ENCODE measurements around the gene POMT1.

DNA sequence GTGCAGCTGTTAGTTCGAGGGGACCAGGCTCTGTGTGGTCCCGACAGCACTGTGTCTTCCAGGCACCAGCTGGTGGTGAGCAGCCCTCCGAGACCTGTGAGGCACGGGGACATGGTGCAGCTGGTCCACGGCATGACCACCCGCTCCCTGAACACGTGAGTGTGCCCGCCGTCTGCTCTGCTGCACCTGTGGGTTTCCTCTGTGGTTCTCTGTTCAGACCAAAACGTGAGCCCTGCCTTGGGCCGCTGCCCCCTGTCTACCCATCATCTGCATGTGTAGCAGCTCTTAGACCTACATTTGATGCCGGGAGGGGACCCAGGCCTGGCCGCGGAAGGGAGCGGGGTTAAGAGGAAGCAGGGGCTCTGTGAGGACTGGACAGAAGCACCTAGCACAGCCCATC is 10.5 kb downstream of the POMT1 start:
- TF ChIP-seq, protein P1, sequence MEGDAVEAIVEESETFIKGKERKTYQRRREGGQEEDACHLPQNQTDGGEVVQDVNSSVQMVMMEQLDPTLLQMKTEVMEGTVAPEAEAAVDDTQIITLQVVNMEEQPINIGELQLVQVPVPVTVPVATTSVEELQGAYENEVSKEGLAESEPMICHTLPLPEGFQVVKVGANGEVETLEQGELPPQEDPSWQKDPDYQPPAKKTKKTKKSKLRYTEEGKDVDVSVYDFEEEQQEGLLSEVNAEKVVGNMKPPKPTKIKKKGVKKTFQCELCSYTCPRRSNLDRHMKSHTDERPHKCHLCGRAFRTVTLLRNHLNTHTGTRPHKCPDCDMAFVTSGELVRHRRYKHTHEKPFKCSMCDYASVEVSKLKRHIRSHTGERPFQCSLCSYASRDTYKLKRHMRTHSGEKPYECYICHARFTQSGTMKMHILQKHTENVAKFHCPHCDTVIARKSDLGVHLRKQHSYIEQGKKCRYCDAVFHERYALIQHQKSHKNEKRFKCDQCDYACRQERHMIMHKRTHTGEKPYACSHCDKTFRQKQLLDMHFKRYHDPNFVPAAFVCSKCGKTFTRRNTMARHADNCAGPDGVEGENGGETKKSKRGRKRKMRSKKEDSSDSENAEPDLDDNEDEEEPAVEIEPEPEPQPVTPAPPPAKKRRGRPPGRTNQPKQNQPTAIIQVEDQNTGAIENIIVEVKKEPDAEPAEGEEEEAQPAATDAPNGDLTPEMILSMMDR (IDR thresholded peaks at IDR 0.05) = no peak
- TF ChIP-seq EZH2 (IDR thresholded peaks at IDR 0.05) = no peak
